ENCODE data around the gene SQSTM1.

The SQSTM1 gene

GRCh38 chr5:179806250-179807048, 14.3 kb upstream of the SQSTM1 start, which contains the start of gene MGAT4B:
Gene MGAT4B, minus strand, starts transcription at chr5:179806866. Its CDS starts 283 bp downstream, at chr5:179806583.
- peak; percentile 44 for DNase-seq

- DNase-seq, result no peak
These were observed 8.4 kb upstream of the SQSTM1 start for GRCh38 chr5:179812135-179812825.

DNA sequence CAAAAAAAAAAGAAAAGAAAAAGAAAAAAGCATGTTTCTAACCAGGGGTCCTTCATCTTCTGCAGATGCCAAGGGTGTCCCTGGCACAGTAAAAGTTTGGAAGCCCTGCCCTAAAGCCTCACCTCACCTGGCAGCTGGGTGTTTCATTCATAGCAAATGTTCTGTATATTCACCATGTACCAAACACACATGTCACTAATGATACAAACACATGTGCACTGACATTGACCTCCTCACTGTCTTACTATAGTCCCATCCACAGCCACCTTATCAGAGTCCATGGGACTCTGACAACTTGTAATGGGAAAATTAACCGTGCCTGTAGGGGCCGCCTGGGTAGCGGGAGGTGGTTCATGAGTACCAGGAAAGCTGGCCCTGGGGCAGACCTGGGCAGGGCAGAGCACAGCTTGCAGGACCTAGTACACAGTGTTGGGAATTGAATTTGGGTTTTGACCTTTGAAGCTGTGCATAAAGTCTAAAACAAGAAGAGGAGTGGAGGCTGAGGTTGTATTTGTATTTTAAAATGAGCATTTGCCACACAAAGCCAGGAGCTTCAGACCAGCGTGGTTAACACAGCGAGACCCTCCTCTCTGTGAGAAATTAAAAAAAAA, 7.6 kb upstream of the SQSTM1 start:
- no peak for DNase-seq

DNA sequence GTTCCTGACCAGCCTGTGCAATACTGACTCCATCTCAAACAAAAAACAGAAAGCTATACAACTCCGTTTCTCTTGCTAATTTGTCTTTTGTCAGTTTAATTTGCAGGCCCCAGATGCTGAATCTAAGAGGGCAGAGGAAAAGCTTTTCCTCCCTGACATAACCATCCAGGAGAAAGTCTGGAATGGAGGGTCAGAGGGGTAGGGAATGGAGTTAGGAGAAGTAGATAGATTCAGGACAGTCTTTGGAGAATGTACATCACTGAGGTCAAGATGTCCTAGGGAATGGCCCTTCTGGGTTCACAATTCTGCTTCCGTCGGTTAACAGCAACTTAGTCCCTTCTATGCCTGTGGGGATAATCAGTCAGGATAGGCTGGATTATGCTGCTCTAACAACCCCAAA, 6.6 kb upstream of the SQSTM1 start:
- DNase-seq, result no peak

- DNase-seq, result no peak
These were observed 5.0 kb upstream of the SQSTM1 start for GRCh38 chr5:179815491-179816249.

GRCh38 chr5:179816401-179816795, 4.3 kb upstream of the SQSTM1 start:
- no peak for DNase-seq

DNA sequence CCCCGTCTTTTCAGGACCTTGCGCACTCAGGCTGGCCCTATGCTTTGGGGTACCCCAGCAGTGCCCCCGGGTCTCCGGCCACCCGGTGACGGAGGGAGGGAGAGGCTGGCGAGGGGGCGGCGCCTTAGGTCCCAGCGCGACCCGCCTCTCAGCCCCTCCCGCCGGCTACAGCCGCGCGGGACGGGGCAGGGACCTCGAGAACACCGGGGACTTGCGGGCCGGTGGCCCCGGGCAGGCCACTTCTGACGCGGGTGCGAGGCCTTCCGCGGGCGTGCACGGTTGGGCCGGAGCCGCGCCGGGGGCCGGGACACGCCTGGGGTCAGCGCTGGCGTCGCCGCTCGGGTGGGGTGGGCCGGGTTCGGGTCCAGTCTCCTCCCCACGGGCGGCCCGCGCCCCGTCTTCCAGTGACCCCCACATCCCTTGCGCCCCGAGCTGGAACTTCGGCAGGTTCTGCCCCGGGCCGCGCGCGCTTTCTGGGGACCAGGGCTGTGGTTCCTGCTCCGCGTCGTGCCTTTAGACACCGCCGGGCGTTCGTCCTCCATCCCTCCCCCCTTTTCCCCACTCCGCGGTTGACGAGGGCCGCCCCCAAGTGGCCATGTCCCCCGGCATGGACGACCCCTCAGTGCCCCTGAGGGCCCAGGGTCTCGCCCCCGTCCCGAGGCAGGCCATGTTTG, 3.8 kb upstream of the SQSTM1 start:
- DNase-seq, result no peak

GRCh38 chr5:179817470-179817840, 3.2 kb upstream of the SQSTM1 start:
- DNase-seq, result no peak

DNA sequence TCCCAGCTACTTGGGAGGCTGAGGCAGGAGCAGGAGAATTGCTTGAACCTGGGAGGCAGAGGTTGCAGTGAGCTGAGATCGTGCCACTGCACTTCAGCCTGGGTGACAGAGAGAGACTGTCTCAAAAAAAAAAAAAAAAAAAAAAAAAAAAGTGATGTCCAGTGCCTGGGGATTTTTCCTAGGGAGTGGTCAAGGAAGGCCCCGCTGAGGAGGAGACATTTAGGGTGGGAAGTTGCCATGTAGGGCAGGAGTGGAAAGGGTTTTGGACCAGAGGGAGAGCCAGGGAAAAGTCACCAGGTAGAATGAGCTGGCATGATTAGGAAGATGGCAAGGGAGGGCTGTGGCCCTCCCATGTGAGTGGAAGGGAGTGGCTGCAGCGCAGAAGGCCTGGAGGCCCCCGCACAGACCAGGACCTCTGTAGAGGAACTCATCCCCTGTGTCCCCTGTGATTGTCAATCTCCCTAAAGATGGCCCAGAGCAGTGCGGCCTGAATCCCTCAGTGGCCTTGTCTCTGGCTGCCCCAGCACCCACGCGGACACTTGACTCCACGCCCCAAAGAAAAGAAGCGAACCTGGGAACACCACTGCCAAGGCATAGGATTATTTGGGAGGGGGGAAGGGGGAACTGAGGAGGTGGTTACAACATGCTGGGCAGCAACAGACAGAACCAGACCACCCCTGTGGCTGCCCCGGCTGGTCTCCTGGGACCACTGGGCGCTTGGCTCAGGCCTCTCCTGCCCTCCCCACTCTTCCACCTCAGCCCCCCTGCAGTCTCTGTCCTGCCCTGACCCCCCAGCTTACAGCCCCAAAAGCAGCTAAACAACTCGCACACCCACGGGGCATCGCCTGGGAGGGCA, 2.6 kb upstream of the SQSTM1 start:
- DNase-seq, result no peak

- peak; percentile 84 for DNase-seq
These were observed 1.9 kb upstream of the SQSTM1 start for GRCh38 chr5:179818746-179819295.

DNA sequence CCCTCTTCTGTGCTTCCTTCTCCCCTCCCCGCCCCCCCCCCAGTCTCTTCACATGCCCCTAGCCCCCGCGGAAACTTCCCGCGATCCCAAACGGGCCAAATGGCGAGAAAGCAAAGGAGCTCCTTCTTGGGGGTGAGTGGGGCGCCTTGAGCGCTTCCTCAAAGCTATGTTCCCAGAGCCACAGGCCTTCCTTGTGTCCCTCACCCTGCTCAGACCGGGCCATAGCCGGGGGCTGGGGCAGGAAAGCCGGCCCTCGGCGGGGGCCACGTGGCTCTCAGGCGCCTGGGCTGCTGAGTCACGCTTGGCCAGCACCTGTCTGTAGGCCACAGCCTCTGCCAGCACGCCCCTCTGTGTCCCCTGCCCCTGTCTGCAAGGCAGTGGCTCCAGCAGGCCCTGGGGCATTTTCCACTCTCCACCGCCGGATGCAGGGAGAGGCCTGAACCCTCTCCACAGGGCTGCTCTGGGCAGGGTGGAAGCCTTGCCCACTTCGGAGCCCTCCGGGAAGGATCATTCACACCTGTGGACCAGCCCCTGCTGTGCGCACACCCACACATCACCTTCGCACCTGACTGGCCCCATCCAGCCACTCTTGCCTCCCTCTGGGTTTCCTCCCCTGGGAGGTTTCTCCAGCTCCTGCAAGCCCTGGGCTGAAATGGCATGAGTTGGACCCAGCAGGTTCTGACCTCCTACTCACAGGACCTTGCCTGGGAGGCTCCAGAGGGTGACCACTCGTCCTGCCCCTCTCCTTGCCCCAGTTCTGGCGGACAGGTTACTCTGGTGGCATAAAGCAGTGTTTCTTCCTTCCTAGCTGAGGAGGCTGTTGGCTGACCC, 1.2 kb upstream of the SQSTM1 start:
- peak; percentile 51 for DNase-seq

- DNase-seq, result no peak
These were observed 600 bp upstream of the SQSTM1 start for GRCh38 chr5:179820127-179820482.

GRCh38 chr5:179821298-179822058, 773 bp downstream of the SQSTM1 start:
- DNase-seq, result peak; percentile 76

GRCh38 chr5:179822059-179822432, 1.3 kb downstream of the SQSTM1 start:
- DNase-seq, result no peak

GRCh38 chr5:179822444-179822990, 1.8 kb downstream of the SQSTM1 start:
- no peak for DNase-seq

GRCh38 chr5:179823937-179824744, 3.4 kb downstream of the SQSTM1 start:
- DNase-seq, result no peak

- DNase-seq, result no peak
These were observed 4.0 kb downstream of the SQSTM1 start for GRCh38 chr5:179824745-179825112.

DNA sequence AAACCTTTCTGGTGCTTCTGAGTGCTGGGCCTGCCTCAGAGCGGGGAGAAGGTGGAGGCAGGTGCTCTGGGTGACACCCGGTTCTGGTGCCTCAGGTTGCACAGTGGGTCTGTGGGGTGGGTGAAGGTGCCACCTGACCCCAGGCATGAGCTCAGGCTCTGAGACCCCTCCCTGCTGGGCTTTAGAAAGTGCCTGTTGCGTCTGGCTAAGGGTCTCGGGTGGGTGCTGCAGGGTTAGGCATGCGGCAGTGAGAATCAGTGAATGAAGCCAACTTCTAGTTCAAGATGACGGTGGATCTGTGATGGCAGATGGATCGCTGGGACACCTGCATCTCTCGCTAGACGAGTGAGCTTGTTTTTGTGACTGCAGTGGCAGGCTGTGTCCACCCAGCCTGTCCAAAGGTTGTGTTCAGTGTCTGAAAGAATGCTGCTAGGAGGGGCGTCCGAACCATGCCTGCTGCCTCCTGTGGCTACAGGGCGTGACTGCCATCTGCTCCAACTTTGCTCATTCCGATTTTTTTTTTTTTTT, 5.0 kb downstream of the SQSTM1 start:
- DNase-seq, result no peak

Data from T1000 (cell line).